Endothelial cell of umbilical vein (primary cell): ENCODE measurements around the gene KCTD5. TPM values are rescaled to one million over a fixed set of nuclear protein-coding genes. Genes with fewer than 3 reads are reported as not detected.

ENCODE experiments used
- BruUV-seq: library from RNA; stranded (reverse); fragments of 400-500 nt; replicated peaks from 2 replicates; lab custom pipeline; 2021; lab: Mats Ljungman, UMichigan
- CTCF ChIA-PET: fragments of 300-600, 350-600 bp; sonication (Branson Sonifier 250); formaldehyde crosslinking; loops from one replicate; lab custom pipeline; 2021; ENCODE audit warnings: antibody characterized with exemption, inconsistent platforms; lab: Charles Lee
- POLR2A ChIA-PET: fragments of 300-600, 350-600 bp; sonication (Branson Sonifier 250); formaldehyde crosslinking; loops from one replicate; lab custom pipeline; 2021; ENCODE audit warnings: antibody characterized with exemption, inconsistent platforms; lab: Charles Lee
- DNase-seq: peaks from one replicate; pipeline ENCODE4 v3.0.0-alpha.2; 2011; ENCODE audit warnings: low read depth, low spot score
- FAIRE-seq: peaks from 2 replicates; lab custom pipeline; 2011; peaks lifted over from hg19 to GRCh38; lab: Jason Lieb, UNC
- H2AFZ ChIP-seq: 2 replicates; pipeline ENCODE4 v1.6.0; 2012; ENCODE audit warnings: low read depth, low read length, control low read depth, inconsistent platforms
- H3K27ac ChIP-seq: 2 replicates; pipeline ENCODE4 v1.5.1; 2011; ENCODE audit warnings: low read depth, mild to moderate bottlenecking, control low read depth, low read length, moderate library complexity; ENCODE audit not compliant: insufficient read depth
- H3K27me3 ChIP-seq, 2 experiments: 2 replicates each; pipeline versions ENCODE4 v1.6.0 to v1.6.1; 2011; ENCODE audit warnings: low read length in 2 of 2, mixed read lengths in 1 of 2; ENCODE audit not compliant: control insufficient read depth in 2 of 2, insufficient read depth in 2 of 2
- H3K36me3 ChIP-seq, 2 experiments: 2 replicates in 1 of 2; 3 replicates in 1 of 2; pipeline ENCODE4 v1.5.1; 2011; ENCODE audit warnings: low read length in 2 of 2, mild to moderate bottlenecking in 1 of 2, moderate library complexity in 1 of 2; ENCODE audit not compliant: control insufficient read depth in 2 of 2, insufficient read depth in 2 of 2; ENCODE audit errors: extremely low read depth in 1 of 2
- H3K4me1 ChIP-seq: 3 replicates; pipeline ENCODE4 v1.5.1; 2011; ENCODE audit warnings: mild to moderate bottlenecking, low read length; ENCODE audit not compliant: control insufficient read depth, insufficient read depth; ENCODE audit errors: extremely low read depth
- H3K4me2 ChIP-seq: 2 replicates; pipeline ENCODE4 v1.6.1; 2011; ENCODE audit warnings: low read length, control low read depth, mixed read lengths; ENCODE audit not compliant: insufficient read depth
- H3K4me3 ChIP-seq, 3 experiments: fragments of 200-600 bp in 1 of 3; sonication (generic), shearing (Covaris generic) in 1 of 3; replicated peaks in 1 of 3; 2 replicates each; pipeline ENCODE4 v1.5.1; 2011 to 2016; ENCODE audit warnings: control low read depth in 3 of 3, low read length in 3 of 3, mild to moderate bottlenecking in 2 of 3, inconsistent platforms in 1 of 3, low read depth in 1 of 3, moderate library complexity in 1 of 3; ENCODE audit not compliant: insufficient read depth in 1 of 3
- H3K79me2 ChIP-seq: 2 replicates; pipeline ENCODE4 v1.6.0; 2012; ENCODE audit warnings: low read length, inconsistent platforms; ENCODE audit not compliant: control insufficient read depth, insufficient read depth
- H3K9ac ChIP-seq: replicated peaks from 2 replicates; pipeline ENCODE3; 2011; ENCODE audit warnings: low read length, control low read depth; ENCODE audit not compliant: insufficient read depth; ENCODE audit errors: extremely low read depth
- H3K9me1 ChIP-seq: replicated peaks from 3 replicates; pipeline ENCODE4 v1.6.0; 2011; ENCODE audit warnings: mild to moderate bottlenecking, low read length; ENCODE audit not compliant: control insufficient read depth, insufficient read depth; ENCODE audit errors: extremely low read depth
- H3K9me3 ChIP-seq: replicated peaks from 2 replicates; pipeline ENCODE4 v1.5.1; 2012; ENCODE audit warnings: low read length, inconsistent platforms; ENCODE audit not compliant: control insufficient read depth, insufficient read depth
- H4K20me1 ChIP-seq: replicated peaks from 2 replicates; pipeline ENCODE3; 2011; ENCODE audit warnings: mild to moderate bottlenecking, low read length; ENCODE audit not compliant: control insufficient read depth, insufficient read depth; ENCODE audit errors: extremely low read depth
- EZH2 ChIP-seq: IDR thresholded peaks from 2 replicates; pipeline ENCODE4 v1.6.1; 2012; ENCODE audit warnings: borderline replicate concordance, low read depth, mild to moderate bottlenecking, moderate library complexity, low read length, inconsistent platforms; ENCODE audit not compliant: severe bottlenecking
- FOS ChIP-seq: IDR thresholded peaks from 2 replicates; pipeline ENCODE4 v1.6.1; 2011; ENCODE audit warnings: mild to moderate bottlenecking, low read length, moderate library complexity, borderline replicate concordance; ENCODE audit not compliant: insufficient read depth
- GATA2 ChIP-seq: IDR thresholded peaks from 2 replicates; pipeline ENCODE4 v1.7.0; 2011; ENCODE audit warnings: low read depth, mild to moderate bottlenecking, moderate library complexity, mixed read lengths, low read length; ENCODE audit not compliant: insufficient read length, insufficient read depth
- JUN ChIP-seq: IDR thresholded peaks from 2 replicates; pipeline ENCODE4 v1.6.1; 2011; ENCODE audit warnings: borderline replicate concordance, low read depth; ENCODE audit not compliant: insufficient read length, insufficient read depth
- MYC ChIP-seq: IDR thresholded peaks from one replicate; pipeline ENCODE4 v1.6.1; 2011; ENCODE audit warnings: mild to moderate bottlenecking, low read depth, low read length
- POLR2A ChIP-seq: IDR thresholded peaks from 2 replicates; pipeline ENCODE4 v1.6.1; 2012; ENCODE audit warnings: low read depth, mild to moderate bottlenecking, control low read depth, low read length
- POLR2AphosphoS5 ChIP-seq: IDR thresholded peaks from 2 replicates; pipeline ENCODE4 v1.6.1; 2012; ENCODE audit warnings: low read depth, mild to moderate bottlenecking, control low read depth, low read length, moderate library complexity; ENCODE audit not compliant: insufficient read depth
- dilution Hi-C: fragments of 300-500 bp; cut with MboI; formaldehyde crosslinking; loops from one replicate; pipeline ENCODE4 v1.15.0; 2019; ENCODE audit warnings: low sequenced_read_pairs; ENCODE audit not compliant: extremely low pct_ligation_motif_present
- intact Hi-C: fragments of 100-400 bp; cut with micrococcal nuclease; formaldehyde crosslinking; loops from one replicate; pipeline ENCODE4 v1.10.0; 2022
- polyA plus RNA-seq, 4 experiments: library from polyadenylated mRNA; depleted of rRNA in 3 of 4; stranded (reverse) in 3 of 4; unstranded in 1 of 4; fragments of >200 nt; gene quantifications; 2 replicates each; pipeline versions ENCODE4 v1.2.1 to v1.2.3, GENCODE V29; 2011 to 2012; ENCODE audit warnings: missing spikeins in 1 of 4
- total RNA-seq: library from RNA; stranded (reverse); gene quantifications from 2 replicates; pipeline ENCODE4 v1.2.3, GENCODE V29; 2021
- TF ChIP-seq, protein P1 (sequence below): IDR thresholded peaks from 2 replicates; pipeline ENCODE4 v1.6.1; 2011; ENCODE audit not compliant: insufficient read depth, insufficient read length
- TF ChIP-seq, protein P2 (sequence below), 2 donors: IDR thresholded peaks; 1 replicate in 1 of 2; 2 replicates in 1 of 2; pipeline ENCODE4 v1.5.1; 2011; ENCODE audit warnings: low read length in 2 of 2, mild to moderate bottlenecking in 2 of 2, moderate library complexity in 2 of 2, control low read depth in 1 of 2, inconsistent platforms in 1 of 2, low read depth in 1 of 2; ENCODE audit not compliant: insufficient read depth in 1 of 2; ENCODE audit errors: extremely low read depth in 1 of 2

KCTD5 gene
- total and polyA plus RNA-seq, 2 donors (not counting 3 experiments of a cell fraction or from before 2014, with no cell fraction given): 32.2 to 42.0 TPM

DNA sequence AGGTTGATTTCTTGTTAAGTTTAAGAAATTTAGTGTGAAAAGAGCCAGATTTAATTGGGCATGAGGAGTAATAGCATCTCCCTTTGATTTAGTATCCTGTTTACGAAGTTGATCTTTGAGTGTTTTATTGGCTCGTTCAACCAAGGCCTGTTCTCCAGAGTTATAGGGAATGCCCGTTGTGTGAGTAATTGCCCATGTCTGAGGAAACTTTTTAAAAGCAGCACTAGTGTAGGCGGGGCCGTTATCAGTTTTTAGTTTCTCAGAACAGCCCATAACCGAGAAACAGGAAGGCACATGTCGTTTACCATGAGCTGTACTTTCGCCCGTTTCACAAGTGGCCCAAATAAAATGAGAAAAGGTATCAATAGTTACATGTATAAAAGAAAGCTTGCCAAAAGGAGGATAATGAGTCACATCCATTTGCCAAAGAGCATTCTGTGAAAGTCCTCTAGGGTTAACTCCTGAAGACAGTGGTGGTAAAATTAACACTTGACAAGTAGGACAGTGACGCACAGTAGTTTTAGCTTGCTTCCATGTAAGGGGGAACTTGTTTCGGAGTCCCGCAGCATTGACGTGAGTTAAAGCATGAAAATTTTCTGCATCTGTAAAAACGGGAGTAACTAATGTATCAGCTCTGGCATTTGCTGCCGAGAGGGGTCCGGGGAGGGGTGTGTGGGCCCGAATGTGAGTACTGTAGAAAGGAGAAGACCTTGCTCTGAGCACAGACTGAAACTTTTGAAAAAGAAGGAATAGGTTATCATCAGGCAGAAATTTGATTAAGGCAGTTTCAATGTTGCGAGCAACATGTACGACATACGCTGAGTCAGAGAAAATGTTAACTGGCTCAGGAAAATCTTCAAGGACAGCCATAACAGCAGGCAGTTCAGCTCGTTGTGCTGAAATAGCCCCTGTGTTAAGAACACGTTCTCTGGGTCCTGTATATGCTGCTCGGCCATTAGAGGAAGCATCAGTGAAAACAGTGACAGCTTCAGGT is 18.5 kb upstream of the KCTD5 start:
- Histone ChIP-seq H3K27ac (no peak overlapping the region), H3K27me3 (no peaks in the 10 kb centered on the region), H3K79me2 (no peaks in the 10 kb centered on the region), H3K9ac (no peak overlapping the region), H3K36me3 (no peaks in the 10 kb centered on the region), H4K20me1 (no peaks in the 10 kb centered on the region), H3K4me3 (no peak overlapping the region), H3K9me1 (no peaks in the 10 kb centered on the region), H2AFZ (peak overlapping the region; percentile 11), H3K4me2 (no peak overlapping the region), H3K9me3 (no peaks in the 10 kb centered on the region), H3K4me1 (no peaks in the 10 kb centered on the region)
- CTCF ChIA-PET: no interaction called here
- intact Hi-C loops: no loop called here
- BruUV-seq: no TSS peak
- TF ChIP-seq GATA2 (no peak), POLR2A (no peak), EZH2 (no peak)
- POLR2A ChIA-PET: no interaction called here
- FAIRE-seq (no peak), DNase-seq (no peak)
- dilution Hi-C loops: no loop called here

DNA sequence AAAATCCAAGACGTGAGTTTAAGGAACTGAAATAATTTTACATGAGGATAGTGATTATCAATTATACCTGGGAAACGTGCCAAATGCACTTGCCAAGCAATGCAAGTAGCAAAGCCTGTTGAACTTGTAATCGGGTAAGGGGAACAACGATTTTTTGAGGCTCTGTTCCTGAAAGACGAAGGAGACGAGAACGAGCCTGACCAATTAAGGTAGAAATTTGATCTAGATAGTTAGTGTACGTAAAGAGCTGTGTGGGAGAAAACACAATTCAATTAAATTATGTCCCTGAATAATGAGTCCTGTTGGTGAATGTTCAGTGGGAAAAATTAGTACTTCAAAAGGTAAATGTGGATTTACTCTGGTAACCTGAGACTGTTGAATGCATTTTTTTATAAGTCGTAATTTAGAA is 17.7 kb upstream of the KCTD5 start:
- BruUV-seq: no TSS peak
- no peak for DNase-seq
- no peak for FAIRE-seq
- TF ChIP-seq EZH2: no peak
- TF ChIP-seq FOS: no peak
- no peak for TF ChIP-seq GATA2
- TF ChIP-seq POLR2A: no peak
- TF ChIP-seq, protein P1, sequence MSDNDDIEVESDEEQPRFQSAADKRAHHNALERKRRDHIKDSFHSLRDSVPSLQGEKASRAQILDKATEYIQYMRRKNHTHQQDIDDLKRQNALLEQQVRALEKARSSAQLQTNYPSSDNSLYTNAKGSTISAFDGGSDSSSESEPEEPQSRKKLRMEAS: no peak
- TF ChIP-seq, protein P2, sequence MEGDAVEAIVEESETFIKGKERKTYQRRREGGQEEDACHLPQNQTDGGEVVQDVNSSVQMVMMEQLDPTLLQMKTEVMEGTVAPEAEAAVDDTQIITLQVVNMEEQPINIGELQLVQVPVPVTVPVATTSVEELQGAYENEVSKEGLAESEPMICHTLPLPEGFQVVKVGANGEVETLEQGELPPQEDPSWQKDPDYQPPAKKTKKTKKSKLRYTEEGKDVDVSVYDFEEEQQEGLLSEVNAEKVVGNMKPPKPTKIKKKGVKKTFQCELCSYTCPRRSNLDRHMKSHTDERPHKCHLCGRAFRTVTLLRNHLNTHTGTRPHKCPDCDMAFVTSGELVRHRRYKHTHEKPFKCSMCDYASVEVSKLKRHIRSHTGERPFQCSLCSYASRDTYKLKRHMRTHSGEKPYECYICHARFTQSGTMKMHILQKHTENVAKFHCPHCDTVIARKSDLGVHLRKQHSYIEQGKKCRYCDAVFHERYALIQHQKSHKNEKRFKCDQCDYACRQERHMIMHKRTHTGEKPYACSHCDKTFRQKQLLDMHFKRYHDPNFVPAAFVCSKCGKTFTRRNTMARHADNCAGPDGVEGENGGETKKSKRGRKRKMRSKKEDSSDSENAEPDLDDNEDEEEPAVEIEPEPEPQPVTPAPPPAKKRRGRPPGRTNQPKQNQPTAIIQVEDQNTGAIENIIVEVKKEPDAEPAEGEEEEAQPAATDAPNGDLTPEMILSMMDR (IDR thresholded peaks at IDR 0.05; ENCODE audit: extremely low read depth in 1 of 2, insufficient read depth in 1 of 2, low read depth in 1 of 2, low read length in 2 of 2): no peak
- TF ChIP-seq POLR2AphosphoS5: no peak
- no peak for TF ChIP-seq JUN
- no peak for TF ChIP-seq MYC
- no peak overlapping the region for H3K4me2 ChIP-seq
- CTCF ChIA-PET: no interaction called here
- H3K9me1 ChIP-seq: no peaks in the 10 kb centered on the region
- H3K9me3 ChIP-seq: no peaks in the 10 kb centered on the region
- intact Hi-C loops: no loop called here
- no peaks in the 10 kb centered on the region for H3K27me3 ChIP-seq
- no peak overlapping the region for H3K9ac ChIP-seq
- dilution Hi-C loops: no loop called here
- no peaks in the 10 kb centered on the region for H3K4me1 ChIP-seq
- H3K36me3 ChIP-seq: no peaks in the 10 kb centered on the region
- H3K4me3 ChIP-seq: no peak overlapping the region
- no peak overlapping the region for H2AFZ ChIP-seq
- POLR2A ChIA-PET: no interaction called here
- no peaks in the 10 kb centered on the region for H4K20me1 ChIP-seq
- no peak overlapping the region for H3K27ac ChIP-seq
- no peaks in the 10 kb centered on the region for H3K79me2 ChIP-seq
